HG02981 (cell line): ENCODE results near the gene ZNF219.

ENCODE experiments used
- ATAC-seq: cut with Tn5 transposase; IDR thresholded peaks from one replicate; pipeline ENCODE4 v1.9.1; 2021; ENCODE audit warnings: mild to moderate bottlenecking, moderate library complexity; ENCODE audit not compliant: unreplicated experiment

ZNF219 gene

GRCh38 chr14:21102521-21103410 is 4.3 kb upstream of the ZNF219 start:
- ATAC-seq: no peak

- ATAC-seq: no peak
Measured at GRCh38 chr14:21101802-21102413, 3.5 kb upstream of the ZNF219 start.

- ATAC-seq: no peak
Measured at GRCh38 chr14:21100931-21101330, 2.5 kb upstream of the ZNF219 start, which contains the start of gene TMEM253. TMEM253 (plus strand) TSS chr14:21101066; CDS start chr14:21101344, 278 bp downstream.

GRCh38 chr14:21099596-21099985 is 1.1 kb upstream of the ZNF219 start:
- no peak for ATAC-seq

- ATAC-seq: no peak
Measured at GRCh38 chr14:21098892-21099595, 589 bp upstream of the ZNF219 start.

- ATAC-seq: no peak
Measured at GRCh38 chr14:21097636-21098075, 799 bp downstream of the ZNF219 start.

- ATAC-seq: no peak
Measured at GRCh38 chr14:21096978-21097635, 1.3 kb downstream of the ZNF219 start.

GRCh38 chr14:21096438-21096837 is 2.0 kb downstream of the ZNF219 start:
- no peak for ATAC-seq

- no peak for ATAC-seq
Measured at GRCh38 chr14:21095430-21096205, 2.8 kb downstream of the ZNF219 start.

GRCh38 chr14:21093769-21094681 is 4.4 kb downstream of the ZNF219 start:
- no peak for ATAC-seq

- no peak for ATAC-seq
Measured at GRCh38 chr14:21093018-21093417, 5.4 kb downstream of the ZNF219 start.

GRCh38 chr14:21092273-21093011 is 6.0 kb downstream of the ZNF219 start:
- ATAC-seq: peak; percentile 69

- no peak for ATAC-seq
Measured at GRCh38 chr14:21091821-21092272, 6.6 kb downstream of the ZNF219 start.

- ATAC-seq: no peak
Measured at GRCh38 chr14:21090940-21091663, 7.4 kb downstream of the ZNF219 start.

- no peak for ATAC-seq
Measured at GRCh38 chr14:21090194-21090939, 8.1 kb downstream of the ZNF219 start.

GRCh38 chr14:21089877-21090193 is 8.6 kb downstream of the ZNF219 start:
- no peak for ATAC-seq

GRCh38 chr14:21089271-21089670 is 9.2 kb downstream of the ZNF219 start:
- ATAC-seq: no peak
